GM12878 (cell line): Measurements from ENCODE around the gene SLC38A9. TPM values are rescaled to one million over a fixed set of nuclear protein-coding genes. Genes with fewer than 3 reads are reported as not detected.
A peak's percentile ranks its signal among the peaks of the same experiment; 100 is the strongest.
"Not testable (repeated sequence)": the region's sequence is repeated elsewhere in the genome, so short reads cannot be mapped to it uniquely, and the experiment has no call there.

Source experiments
- ATAC-seq: fragments of 200-7000 bp; cut with Tn5 transposase; 3 replicates; pipeline ENCODE4 v1.9.1; 2020; ENCODE audit warnings: mild to moderate bottlenecking, moderate library complexity
- BruUV-seq: library from RNA; stranded (reverse); fragments of 400-500 nt; replicated peaks from 2 replicates; lab custom pipeline; 2021; lab: Mats Ljungman, UMichigan
- CTCF ChIA-PET: fragments of 300-600 bp; sonication (Branson Sonifier 250); formaldehyde crosslinking; extraction: SDS; loops from one replicate; lab custom pipeline; 2021; ENCODE audit warnings: inconsistent platforms; lab: Yijun Ruan, JAX
- POLR2A ChIA-PET: fragments of 350-600 bp; formaldehyde crosslinking; extraction: SDS; loops from one replicate; lab custom pipeline; 2021; ENCODE audit warnings: inconsistent platforms; lab: Charles Lee
- RAD21 ChIA-PET: fragments of 300-600 bp; sonication (Branson Sonifier 250); formaldehyde crosslinking; loops from one replicate; lab custom pipeline; 2023; ENCODE audit warnings: antibody characterized with exemption; ENCODE audit not compliant: unreplicated experiment; lab: Charles Lee
- SMC1A ChIA-PET: fragments of 300-600 bp; sonication (Branson Sonifier 250); formaldehyde crosslinking; loops from one replicate; lab custom pipeline; 2023; ENCODE audit not compliant: unreplicated experiment, uncharacterized antibody; lab: Charles Lee
- DNase-seq: peaks from one replicate; pipeline ENCODE4 v3.0.0-alpha.2; 2011; ENCODE audit warnings: low read depth, low spot score
- FAIRE-seq: peaks from 3 replicates; lab custom pipeline; 2011; peaks lifted over from hg19 to GRCh38; lab: Jason Lieb, UNC
- H2AFZ ChIP-seq: 2 replicates; pipeline ENCODE4 v1.6.0; 2011; ENCODE audit warnings: low read depth, low read length, control low read depth; ENCODE audit not compliant: control insufficient read depth
- H3K27ac ChIP-seq: 2 replicates; pipeline ENCODE4 v1.5.1; 2011; ENCODE audit warnings: control low read depth; ENCODE audit not compliant: control insufficient read depth, insufficient read depth
- H3K27me3 ChIP-seq, 2 experiments: replicated peaks in 1 of 2; 2 replicates each; pipeline versions ENCODE4 v1.6.0 to v1.6.1; 2011; ENCODE audit warnings: low read length in 1 of 2; ENCODE audit not compliant: control insufficient read depth in 2 of 2, insufficient read depth in 2 of 2
- H3K36me3 ChIP-seq, 2 experiments: 2 replicates each; pipeline ENCODE4 v1.5.1; 2011; ENCODE audit warnings: low read length in 1 of 2; ENCODE audit not compliant: control insufficient read depth in 2 of 2, insufficient read depth in 2 of 2
- H3K4me1 ChIP-seq: 2 replicates; pipeline ENCODE4 v1.6.1; 2011; ENCODE audit warnings: mild to moderate bottlenecking, low read length, moderate library complexity, mixed read lengths; ENCODE audit not compliant: control insufficient read depth, insufficient read depth
- H3K4me2 ChIP-seq: 2 replicates; pipeline ENCODE4 v1.6.0; 2011; ENCODE audit warnings: control low read depth; ENCODE audit not compliant: control insufficient read depth, insufficient read depth
- H3K4me3 ChIP-seq: fragments of 200-600 bp; sonication (generic); 2 replicates; pipeline ENCODE4 v1.5.1; 2016
- H3K79me2 ChIP-seq: 2 replicates; pipeline ENCODE4 v1.6.0; 2011; ENCODE audit warnings: low read length; ENCODE audit not compliant: control insufficient read depth, insufficient read depth
- H3K9ac ChIP-seq: 2 replicates; pipeline ENCODE4 v1.8.0; 2011; ENCODE audit warnings: low read length, control low read depth, mixed read lengths; ENCODE audit not compliant: control insufficient read depth, insufficient read depth
- H3K9me3 ChIP-seq: replicated peaks from 3 replicates; pipeline ENCODE4 v1.5.1; 2011; ENCODE audit warnings: mild to moderate bottlenecking, low read length; ENCODE audit not compliant: control insufficient read depth, insufficient read depth
- H4K20me1 ChIP-seq: 2 replicates; pipeline ENCODE4 v1.6.0; 2011; ENCODE audit not compliant: control insufficient read depth, insufficient read depth
- CHD1 ChIP-seq: IDR thresholded peaks from 2 replicates; pipeline ENCODE4 v1.6.1; 2012; ENCODE audit warnings: low read depth, low read length, improper control_type of control experiment
- JUNB ChIP-seq: IDR thresholded peaks from 2 replicates; pipeline ENCODE4 v1.6.1; 2016; ENCODE audit warnings: antibody characterized with exemption, mild to moderate bottlenecking
- MTA2 ChIP-seq: fragments of 450-650 bp; IDR thresholded peaks from 2 replicates; pipeline ENCODE4 v1.6.1; 2016; ENCODE audit warnings: low read depth, mild to moderate bottlenecking, moderate library complexity
- NR2F1 ChIP-seq: fragments of 450-650 bp; conservative IDR thresholded peaks from 2 replicates; pipeline ENCODE4 v1.6.1; 2017; ENCODE audit warnings: mild to moderate bottlenecking
- SMAD1 ChIP-seq: fragments of 450-650 bp; IDR thresholded peaks from 2 replicates; pipeline ENCODE4 v1.6.1; 2018; ENCODE audit warnings: mild to moderate bottlenecking, low read depth; ENCODE audit not compliant: partially characterized antibody
- SPI1 ChIP-seq: IDR thresholded peaks from 2 replicates; pipeline ENCODE4 v1.6.1; 2011; ENCODE audit warnings: low read depth, mild to moderate bottlenecking, low read length, moderate library complexity, borderline replicate concordance; ENCODE audit not compliant: insufficient read depth
- TARDBP ChIP-seq: IDR thresholded peaks from 2 replicates; pipeline ENCODE4 v1.6.1; 2016; ENCODE audit warnings: borderline replicate concordance
- ZNF384 ChIP-seq: IDR thresholded peaks from 2 replicates; pipeline ENCODE4 v1.6.1; 2012; ENCODE audit warnings: low read depth, mild to moderate bottlenecking, low read length, improper control_type of control experiment, borderline replicate concordance
- WGBS: methylation state at CpG from one replicate; pipeline ENCODE4 v1.1.6; 2016; ENCODE audit warnings: low lambda C conversion rate; ENCODE audit not compliant: insufficient replicate concordance, insufficient coverage; ENCODE audit errors: missing lambda C conversion rate; 5-methylcytosine and 5-hydroxymethylcytosine counted together
- in situ Hi-C: fragments of 300-500 bp; cut with MboI; formaldehyde crosslinking; loops from 9 replicates; pipeline ENCODE4 v1.14.3; 2018; ENCODE audit warnings: mixed read lengths
- intact Hi-C: fragments of 100-400 bp; cut with micrococcal nuclease; formaldehyde crosslinking; loops from one replicate; pipeline ENCODE4 v1.14.2; 2022; ENCODE audit not compliant: unreplicated experiment
- polyA plus RNA-seq, 11 experiments: library from polyadenylated mRNA; depleted of rRNA in 4 of 11; unstranded in 6 of 11; stranded (reverse) in 5 of 11; fragments of >200 nt; fragmentation: Nextera tagmentation in 4 of 11; fragmentation: Illumina TruSeq in 1 of 11; extraction: Ambion mirVana in 4 of 11; extraction: Trizol in 1 of 11; gene quantifications; 1 replicate in 1 of 11; 2 replicates in 10 of 11; pipeline versions ENCODE4 v1.2.1 to v1.2.3, GENCODE V29; 2011 to 2016; ENCODE audit warnings: inconsistent platforms in 2 of 11, missing spikeins in 2 of 11, low read depth in 1 of 11
- total RNA-seq, 4 experiments: library from RNA; depleted of rRNA in 3 of 4; stranded (reverse); fragments of >200 nt in 3 of 4; fragmentation: Illumina TruSeq in 1 of 4; extraction: Trizol in 1 of 4; gene quantifications; 2 replicates each; pipeline versions ENCODE4 v1.2.1 to v1.2.3, GENCODE V29; 2013 to 2021

Gene SLC38A9
- total and polyA plus RNA-seq, 10 of the 15 experiments (the other 5 are each of a cell fraction or from before 2014, with no cell fraction given): 8.5 to 35.1 (median 23.0) TPM

DNA sequence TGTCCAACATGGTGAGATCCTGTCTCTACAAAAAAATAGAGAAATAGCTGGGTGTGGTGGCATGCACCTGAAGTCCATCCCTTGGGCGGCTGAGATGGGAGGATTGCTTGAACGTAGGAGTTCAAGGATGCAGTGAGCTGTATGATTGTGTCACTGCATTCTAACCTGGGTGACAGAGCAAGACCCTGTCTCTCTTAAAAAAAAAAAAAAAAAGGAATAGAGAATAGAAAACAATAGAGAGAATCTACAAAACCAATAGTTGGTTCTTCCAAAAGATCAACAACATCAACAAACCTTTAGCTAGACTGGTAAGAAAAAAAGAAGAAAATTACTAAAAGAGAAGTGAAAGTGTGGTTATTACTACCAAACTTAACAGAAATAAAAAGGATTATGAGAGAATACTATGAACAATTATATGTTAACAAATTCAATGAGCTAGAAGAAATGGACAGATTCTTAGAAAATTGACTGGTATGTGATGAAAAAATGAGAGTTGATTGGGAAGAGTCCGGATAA is 8.1 kb upstream of the SLC38A9 start:
- Histone ChIP-seq H3K36me3 (no peaks in the 10 kb centered on the region), H2AFZ (no peak overlapping the region), H3K4me1 (no peaks in the 10 kb centered on the region), H3K79me2 (no peaks in the 10 kb centered on the region), H3K27ac (no peak overlapping the region), H3K4me2 (no peak overlapping the region), H3K9ac (no peak overlapping the region), H4K20me1 (no peaks in the 10 kb centered on the region), H3K27me3 (no peaks in the 10 kb centered on the region), H3K4me3 (no peak overlapping the region), H3K9me3 (no peaks in the 10 kb centered on the region)
- BruUV-seq: no TSS peak
- TF ChIP-seq ZNF384 (no peak), JUNB (peak; percentile 47; the same call in 1 of the 2 replicates), NR2F1 (no peak), SMAD1 (no peak), MTA2 (no peak), SPI1 (peak; percentile 56; the same call in 1 of the 2 replicates), TARDBP (no peak), CHD1 (no peak)
- in situ Hi-C loops (no loop called here), intact Hi-C loops (no loop called here)
- 57% methylated on average over 3 of the region's 3 CpGs for WGBS
- DNase-seq (no peak), ATAC-seq (peak; percentile 56), FAIRE-seq (peak; percentile 35)
- CTCF ChIA-PET: interaction anchor here (0.6 to 1.7 kb wide), 5 partner anchors 10 to 190 kb away, joined by 3 to 6 read pairs (median 3); no protein-coding TSS in a partner anchor
- RAD21 ChIA-PET: interaction anchor here (0.6 to 0.9 kb wide), 3 partner anchors 28 to 215 kb away, joined by 3 read pairs; no protein-coding TSS in a partner anchor
- SMC1A ChIA-PET: interaction anchor here (0.6 to 1.3 kb wide), 5 partner anchors 16 to 794 kb away, joined by 3 to 4 read pairs (median 3); no protein-coding TSS in a partner anchor
- POLR2A ChIA-PET: interaction anchor here (0.6 to 1.0 kb wide), 5 partner anchors 9 to 605 kb away, joined by 3 to 4 read pairs (median 4); partner anchors contain the start of gene SLC38A9

DNA sequence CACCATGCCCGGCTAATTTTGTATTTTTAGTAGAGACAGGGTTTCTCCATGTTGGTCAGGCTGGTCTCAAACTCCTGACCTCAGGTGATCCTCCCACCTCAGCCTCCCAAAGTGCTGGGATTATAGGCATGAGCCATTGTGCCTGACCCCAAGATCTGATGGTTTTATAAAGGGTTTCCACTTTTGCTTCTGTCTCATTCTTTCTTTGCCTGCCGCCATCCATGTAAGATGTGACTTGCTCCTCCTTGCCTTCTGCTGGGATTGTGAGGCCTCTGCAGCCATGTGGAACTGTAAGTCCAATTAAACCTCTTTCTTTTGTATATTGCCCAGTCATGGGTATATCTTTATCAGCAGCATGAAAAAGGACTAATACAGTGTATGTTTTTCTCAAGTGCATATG is 6.9 kb upstream of the SLC38A9 start:
- 97% methylated on average over 2 of the region's 2 CpGs for WGBS
- H3K4me2 ChIP-seq, H3K9ac ChIP-seq, SMC1A ChIA-PET, FAIRE-seq, H3K27ac ChIP-seq, DNase-seq, ATAC-seq, H3K27me3 ChIP-seq, POLR2A ChIA-PET, H3K36me3 ChIP-seq, H3K4me3 ChIP-seq, RAD21 ChIA-PET, H3K79me2 ChIP-seq, H4K20me1 ChIP-seq, H3K4me1 ChIP-seq, H3K9me3 ChIP-seq, in situ Hi-C loops, CTCF ChIA-PET, intact Hi-C loops, H2AFZ ChIP-seq, BruUV-seq: not testable (repeated sequence)
